Ovary (tissue), 9 donors: ENCODE results near the gene HIBCH. TPM values are rescaled to one million over a fixed set of nuclear protein-coding genes. Genes with fewer than 3 reads are reported as not detected.

ENCODE experiments used
- DNase-seq, 5 donors: peaks; one replicate each; pipeline ENCODE4 v3.0.0-alpha.2; 2019 to 2020
- H3K27ac ChIP-seq, 2 donors: fragments of 200-600 bp; one replicate each; pipeline versions ENCODE4 v1.5.1 to v1.8.0; 2019 to 2022
- H3K27me3 ChIP-seq: fragments of 200-600 bp; one replicate; pipeline ENCODE4 v1.8.0; 2022
- H3K36me3 ChIP-seq: fragments of 200-600 bp; sonication (generic); one replicate; pipeline ENCODE4 v1.5.1; 2019
- H3K4me1 ChIP-seq: one replicate; pipeline ENCODE4 v1.8.1; 2013; ENCODE audit warnings: mild to moderate bottlenecking, moderate library complexity; ENCODE audit not compliant: insufficient read depth
- H3K4me3 ChIP-seq: fragments of 200-600 bp; sonication (generic); one replicate; pipeline ENCODE4 v1.5.1; 2017
- H3K9me3 ChIP-seq, 2 donors: fragments of 200-600 bp in 1 of 2; sonication (generic) in 1 of 2; one replicate each; pipeline versions ENCODE4 v1.5.1 to v1.8.1; 2013 to 2019; ENCODE audit warnings: mild to moderate bottlenecking in 1 of 2, moderate library complexity in 1 of 2
- EP300 ChIP-seq: sonication (generic); formaldehyde crosslinking; IDR thresholded peaks from one replicate; pipeline ENCODE4 v1.6.1; 2017; ENCODE audit warnings: antibody characterized with exemption
- POLR2A ChIP-seq: fragments of 450-650 bp; IDR thresholded peaks from one replicate; pipeline ENCODE4 v1.6.1; 2017; ENCODE audit warnings: antibody characterized with exemption, mild to moderate bottlenecking, moderate library complexity
- WGBS, 3 donors: extraction: QIAGEN DNeasy Blood & Tissue Kit in 1 of 3; methylation state at CpG; one replicate each; pipeline versions ENCODE4 v1.1.5 to v1.1.7; 2013 to 2017; 5-methylcytosine and 5-hydroxymethylcytosine counted together
- intact Hi-C, 4 donors: fragments of 100-400 bp; cut with DNase I; formaldehyde crosslinking; loops; one replicate each; pipeline versions ENCODE4 v1.11.0 to v1.15.1; 2022 to 2023
- polyA plus RNA-seq, 2 donors: library from polyadenylated mRNA; stranded (reverse); fragments of 200-250 nt in 1 of 2; fragments of 350-450 nt in 1 of 2; fragmentation: Illumina TruSeq in 1 of 2; extraction: RNeasy Lipid Tissue Mini Kit (QIAGEN cat#74804) in 1 of 2; gene quantifications; one replicate each; pipeline ENCODE4 v1.2.3, GENCODE V29; 2013 to 2014
- total RNA-seq, 7 donors: library from RNA; depleted of rRNA in 2 of 7; stranded (reverse); fragments of >200 nt in 2 of 7; fragmentation: NEBNext Ultra II Directional in 3 of 7; extraction: Animal tissue kit (Norgen Biotek cat#: 25700) in 3 of 7; gene quantifications; one replicate each; pipeline versions ENCODE4 v1.1.0 to v1.2.4, GENCODE V29; 2016 to 2023
- TF ChIP-seq, protein P1 (sequence below), 3 donors: fragments of 450-650 bp in 2 of 3; fragments of 200-600 bp in 1 of 3; IDR thresholded peaks; one replicate each; pipeline versions ENCODE4 v1.5.1 to v1.8.0; 2016 to 2022; ENCODE audit warnings: antibody characterized with exemption in 3 of 3, mild to moderate bottlenecking in 1 of 3
- donor health status: DM: no; HTN: no; CAD: no; lungs with moderate emphysema.
- donor health status: DM: no; HTN: no; CAD: no.
- donor health status: Bipolar disorder and iron deficiency.
- donor health status: DM: yes; HTN: yes; CAD: no.
- donor health status: DM: no; HTN: no; CAD: no.
- donor health status: DM: yes; HTN: yes; CAD: no.

HIBCH gene
- total and polyA plus RNA-seq, 9 donors, result 9.7 to 28.4 (median 21.7) TPM

GRCh38 chr2:190219186-190219585 lies 100.4 kb downstream of the HIBCH start:
- Histone ChIP-seq H3K27ac (no peak overlapping the region), H3K36me3 (no peaks in the 10 kb centered on the region)
- WGBS, 3 donors, result 82 to 87% (median 83%) methylated on average over 5 of the region's 5 CpGs

DNA sequence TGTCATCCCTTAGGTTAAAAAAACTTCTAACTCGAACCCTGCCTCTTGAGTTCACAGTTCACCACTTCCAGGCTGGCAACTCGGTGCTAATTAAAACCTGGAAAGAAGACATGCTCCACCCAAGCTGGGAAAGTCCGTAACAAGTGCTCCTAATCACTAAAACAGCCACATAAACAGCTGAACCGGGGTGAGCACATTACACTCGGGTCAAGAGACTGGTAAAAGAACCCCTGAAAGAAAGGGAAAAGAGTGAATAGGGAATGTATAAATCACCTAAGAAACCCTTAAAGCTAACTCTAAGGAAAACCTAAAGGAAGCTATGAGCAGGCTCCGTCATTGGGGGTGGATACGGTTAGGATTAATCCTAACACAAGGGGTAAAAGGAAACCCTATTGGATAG lies 102.0 kb downstream of the HIBCH start:
- H3K9me3 ChIP-seq, result no peaks in the 10 kb centered on the region
- peaks cover 10% of the 10 kb centered on the region for H3K4me1 ChIP-seq
- no peak overlapping the region for H3K27ac ChIP-seq
- WGBS, 3 donors, result 93 to 94% (median 94%) methylated on average over 7 of the region's 7 CpGs
- intact Hi-C loops, result no loop called here
- H3K4me3 ChIP-seq, result no peak overlapping the region
- no peaks in the 10 kb centered on the region for H3K36me3 ChIP-seq
- no peaks in the 10 kb centered on the region for H3K27me3 ChIP-seq
- no peak for DNase-seq
- TF ChIP-seq POLR2A, result no peak
- TF ChIP-seq, protein P1, sequence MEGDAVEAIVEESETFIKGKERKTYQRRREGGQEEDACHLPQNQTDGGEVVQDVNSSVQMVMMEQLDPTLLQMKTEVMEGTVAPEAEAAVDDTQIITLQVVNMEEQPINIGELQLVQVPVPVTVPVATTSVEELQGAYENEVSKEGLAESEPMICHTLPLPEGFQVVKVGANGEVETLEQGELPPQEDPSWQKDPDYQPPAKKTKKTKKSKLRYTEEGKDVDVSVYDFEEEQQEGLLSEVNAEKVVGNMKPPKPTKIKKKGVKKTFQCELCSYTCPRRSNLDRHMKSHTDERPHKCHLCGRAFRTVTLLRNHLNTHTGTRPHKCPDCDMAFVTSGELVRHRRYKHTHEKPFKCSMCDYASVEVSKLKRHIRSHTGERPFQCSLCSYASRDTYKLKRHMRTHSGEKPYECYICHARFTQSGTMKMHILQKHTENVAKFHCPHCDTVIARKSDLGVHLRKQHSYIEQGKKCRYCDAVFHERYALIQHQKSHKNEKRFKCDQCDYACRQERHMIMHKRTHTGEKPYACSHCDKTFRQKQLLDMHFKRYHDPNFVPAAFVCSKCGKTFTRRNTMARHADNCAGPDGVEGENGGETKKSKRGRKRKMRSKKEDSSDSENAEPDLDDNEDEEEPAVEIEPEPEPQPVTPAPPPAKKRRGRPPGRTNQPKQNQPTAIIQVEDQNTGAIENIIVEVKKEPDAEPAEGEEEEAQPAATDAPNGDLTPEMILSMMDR (IDR thresholded peaks at IDR 0.05), result no peak
- TF ChIP-seq EP300, result no peak

More at GRCh38 chr2:190219186-190219585, 100.4 kb downstream of the HIBCH start:
- no peak for DNase-seq
- H3K27me3 ChIP-seq, result no peaks in the 10 kb centered on the region
- TF ChIP-seq EP300 (no peak), POLR2A (no peak)
- TF ChIP-seq, protein P1 (IDR thresholded peaks at IDR 0.05), result no peak
- H3K4me3 ChIP-seq, result no peak overlapping the region
- intact Hi-C loops, result no loop called here
- H3K9me3 ChIP-seq, result no peaks in the 10 kb centered on the region
- peaks cover 4% of the 10 kb centered on the region for H3K4me1 ChIP-seq

GRCh38 chr2:190216829-190217228 lies 102.8 kb downstream of the HIBCH start:
- Histone ChIP-seq H3K27ac (no peak overlapping the region), H3K27me3 (no peaks in the 10 kb centered on the region), H3K4me1 (peaks cover 10% of the 10 kb centered on the region), H3K4me3 (no peak overlapping the region), H3K9me3 (no peaks in the 10 kb centered on the region), H3K36me3 (no peaks in the 10 kb centered on the region)
- DNase-seq, result peak; percentile 9 to 46 (median 24)
- 53 to 62% (median 58%) methylated on average over 3 of the region's 3 CpGs for WGBS, 3 donors
- intact Hi-C loops, result no loop called here
- TF ChIP-seq POLR2A (no peak), EP300 (no peak)
- TF ChIP-seq, protein P1 (IDR thresholded peaks at IDR 0.05), result no peak

DNA sequence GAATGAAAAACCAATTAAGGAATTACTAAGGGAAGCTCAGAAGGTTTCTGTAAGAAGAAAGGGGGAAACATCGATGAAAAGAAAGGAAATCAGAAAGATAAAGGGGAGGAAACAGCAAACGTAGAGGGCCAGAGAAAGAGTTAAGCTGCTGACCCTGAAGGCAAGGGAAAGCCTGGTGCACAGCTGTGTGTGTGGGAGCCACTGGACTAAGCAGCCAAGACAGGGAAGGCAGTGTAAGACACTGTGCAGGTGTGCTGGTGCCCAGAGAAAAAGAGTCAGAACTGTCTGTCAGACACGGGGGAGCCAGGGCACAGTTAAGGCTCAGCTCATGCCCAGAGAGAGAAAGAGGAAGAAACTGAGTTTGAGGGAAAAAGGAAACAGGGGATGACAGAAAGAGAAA lies 104.0 kb downstream of the HIBCH start:
- no peak overlapping the region for H3K4me3 ChIP-seq
- DNase-seq, result no peak
- no peak for TF ChIP-seq EP300
- TF ChIP-seq, protein P1 (IDR thresholded peaks at IDR 0.05), result no peak
- no peak for TF ChIP-seq POLR2A
- no peaks in the 10 kb centered on the region for H3K27me3 ChIP-seq
- no peak overlapping the region for H3K27ac ChIP-seq
- 8 to 13% (median 13%) methylated on average over 3 of the region's 3 CpGs for WGBS, 3 donors
- H3K4me1 ChIP-seq, result peaks cover 10% of the 10 kb centered on the region
- intact Hi-C loops, result no loop called here
- no peaks in the 10 kb centered on the region for H3K36me3 ChIP-seq
- H3K9me3 ChIP-seq, result no peaks in the 10 kb centered on the region
